HG02870 (cell line): ENCODE data around the gene RASSF4.

Experiments
- ATAC-seq: cut with Tn5 transposase; IDR thresholded peaks from one replicate; pipeline ENCODE4 v1.9.1; 2021; ENCODE audit warnings: mild to moderate bottlenecking, moderate library complexity; ENCODE audit not compliant: unreplicated experiment

RASSF4 gene

GRCh38 chr10:44974082-44974627 lies 14.6 kb downstream of the RASSF4 start:
- ATAC-seq = peak; percentile 1

GRCh38 chr10:44974628-44975430 lies 15.2 kb downstream of the RASSF4 start:
- peak; percentile 61 for ATAC-seq

GRCh38 chr10:44975431-44976331 lies 16.1 kb downstream of the RASSF4 start:
- no peak for ATAC-seq

- ATAC-seq = no peak
Observed at GRCh38 chr10:44976352-44977198, 17.0 kb downstream of the RASSF4 start.

GRCh38 chr10:44977287-44978212 lies 17.9 kb downstream of the RASSF4 start:
- no peak for ATAC-seq

- no peak for ATAC-seq
Observed at GRCh38 chr10:44978213-44978569, 18.6 kb downstream of the RASSF4 start.

- no peak for ATAC-seq
Observed at GRCh38 chr10:44978570-44979280, 19.1 kb downstream of the RASSF4 start, which contains the start of gene DEPP1. DEPP1 (minus strand) TSS chr10:44978809; CDS start chr10:44978030, 779 bp downstream.

- ATAC-seq = no peak
Observed at GRCh38 chr10:44979281-44980191, 19.9 kb downstream of the RASSF4 start.

- peak; percentile 39 for ATAC-seq
Observed at GRCh38 chr10:44980309-44981171, 20.9 kb downstream of the RASSF4 start.

GRCh38 chr10:44981172-44982113 lies 21.8 kb downstream of the RASSF4 start:
- peak; percentile 79 for ATAC-seq

- no peak for ATAC-seq
Observed at GRCh38 chr10:44982114-44982460, 22.5 kb downstream of the RASSF4 start.

GRCh38 chr10:44982496-44982895 lies 22.9 kb downstream of the RASSF4 start:
- no peak for ATAC-seq

- ATAC-seq = no peak
Observed at GRCh38 chr10:44983066-44983894, 23.7 kb downstream of the RASSF4 start.

- no peak for ATAC-seq
Observed at GRCh38 chr10:44983895-44984278, 24.3 kb downstream of the RASSF4 start.

- ATAC-seq = no peak
Observed at GRCh38 chr10:44984671-44985101, 25.1 kb downstream of the RASSF4 start.
